H9 (cell line): Measurements from ENCODE around the gene DCC. TPM values are rescaled to one million over a fixed set of nuclear protein-coding genes. Genes with fewer than 3 reads are reported as not detected.

Experiments
- DNase-seq: peaks from one replicate; pipeline ENCODE4 v3.0.0-alpha.2; 2017
- H2AFZ ChIP-seq: one replicate; pipeline ENCODE4 v1.6.1; 2013; ENCODE audit warnings: mild to moderate bottlenecking, low read length, control low read depth, moderate library complexity
- H2AK5ac ChIP-seq: 2 replicates; pipeline ENCODE4 v1.6.1; 2013; ENCODE audit warnings: low read length, control low read depth, mixed read lengths; ENCODE audit not compliant: insufficient read length
- H2BK120ac ChIP-seq: one replicate; pipeline ENCODE4 v1.6.1; 2013; ENCODE audit warnings: low read depth, mild to moderate bottlenecking, low read length, control low read depth, inconsistent platforms; ENCODE audit not compliant: poor library complexity, severe bottlenecking
- H2BK12ac ChIP-seq: 2 replicates; pipeline ENCODE4 v1.6.1; 2013; ENCODE audit warnings: low read length, control low read depth, mixed read lengths, low read depth; ENCODE audit not compliant: insufficient read length
- H2BK15ac ChIP-seq: 2 replicates; pipeline ENCODE4 v1.6.1; 2013; ENCODE audit warnings: low read depth, low read length, control low read depth
- H2BK20ac ChIP-seq: one replicate; pipeline ENCODE4 v1.6.1; 2013; ENCODE audit warnings: low read depth, mild to moderate bottlenecking, low read length, control low read depth, inconsistent platforms; ENCODE audit not compliant: poor library complexity, severe bottlenecking
- H2BK5ac ChIP-seq: 2 replicates; pipeline ENCODE4 v1.6.1; 2013; ENCODE audit warnings: low read length, control low read depth, mixed read lengths; ENCODE audit not compliant: insufficient read length
- H3K14ac ChIP-seq: 2 replicates; pipeline ENCODE4 v1.6.1; 2013; ENCODE audit warnings: low read length, control low read depth; ENCODE audit not compliant: insufficient read depth
- H3K18ac ChIP-seq: 2 replicates; pipeline ENCODE4 v1.6.1; 2013; ENCODE audit warnings: low read depth, mild to moderate bottlenecking, mixed read lengths, low read length, control low read depth; ENCODE audit not compliant: insufficient read length
- H3K23ac ChIP-seq: 2 replicates; pipeline ENCODE4 v1.6.1; 2013; ENCODE audit warnings: low read length, control low read depth, mixed read lengths, low read depth; ENCODE audit not compliant: insufficient read length
- H3K23me2 ChIP-seq: 2 replicates; pipeline ENCODE4 v1.6.1; 2013; ENCODE audit warnings: low read depth, mild to moderate bottlenecking, mixed read lengths, low read length, control low read depth; ENCODE audit not compliant: insufficient read length, poor library complexity, severe bottlenecking
- H3K27ac ChIP-seq: 2 replicates; pipeline ENCODE4 v1.5.1; 2013; ENCODE audit warnings: low read length, control low read depth, mixed read lengths, low read depth; ENCODE audit not compliant: insufficient read length
- H3K27me3 ChIP-seq: 2 replicates; pipeline ENCODE4 v1.6.1; 2013; ENCODE audit warnings: low read length, control low read depth, inconsistent platforms; ENCODE audit not compliant: insufficient read depth
- H3K4ac ChIP-seq: 2 replicates; pipeline ENCODE4 v1.6.1; 2013; ENCODE audit warnings: low read depth, mild to moderate bottlenecking, control low read depth, inconsistent platforms, low read length, moderate library complexity
- H3K4me1 ChIP-seq: 2 replicates; pipeline ENCODE4 v1.6.1; 2013; ENCODE audit warnings: low read length, control low read depth, inconsistent platforms; ENCODE audit not compliant: insufficient read depth
- H3K4me2 ChIP-seq: 2 replicates; pipeline ENCODE4 v1.6.1; 2013; ENCODE audit warnings: low read length, control low read depth, mixed read lengths; ENCODE audit not compliant: insufficient read length, insufficient read depth
- H3K56ac ChIP-seq: 2 replicates; pipeline ENCODE4 v1.6.1; 2013; ENCODE audit warnings: low read depth, mild to moderate bottlenecking, mixed read lengths, low read length, control low read depth; ENCODE audit not compliant: insufficient read length
- H3K79me1 ChIP-seq: 2 replicates; pipeline ENCODE4 v1.6.1; 2013; ENCODE audit warnings: low read depth, mild to moderate bottlenecking, moderate library complexity, low read length, control low read depth, inconsistent platforms; ENCODE audit not compliant: insufficient read depth, poor library complexity, severe bottlenecking
- H3K79me2 ChIP-seq: 2 replicates; pipeline ENCODE4 v1.6.1; 2013; ENCODE audit warnings: low read length, control low read depth, inconsistent platforms; ENCODE audit not compliant: insufficient read depth
- H3K9ac ChIP-seq: 2 replicates; pipeline ENCODE4 v1.6.1; 2013; ENCODE audit warnings: low read length, control low read depth, mixed read lengths; ENCODE audit not compliant: insufficient read length; ENCODE audit errors: extremely low read depth
- H3K9me3 ChIP-seq: one replicate; pipeline ENCODE4 v1.6.1; 2013; ENCODE audit warnings: low read depth, low read length, inconsistent platforms; ENCODE audit not compliant: control insufficient read depth
- H3T11ph ChIP-seq: one replicate; pipeline ENCODE4 v1.6.1; 2013; ENCODE audit warnings: mild to moderate bottlenecking, low read length, control low read depth, inconsistent platforms
- H4K20me1 ChIP-seq: one replicate; pipeline ENCODE4 v1.6.1; 2013; ENCODE audit not compliant: control insufficient read depth, insufficient read length, insufficient read depth
- H4K5ac ChIP-seq: 2 replicates; pipeline ENCODE4 v1.6.1; 2013; ENCODE audit warnings: low read depth, mild to moderate bottlenecking, mixed read lengths, low read length, control low read depth; ENCODE audit not compliant: insufficient read length
- H4K8ac ChIP-seq: replicated peaks from 2 replicates; pipeline ENCODE4 v1.6.1; 2013; ENCODE audit warnings: low read length, control low read depth, mixed read lengths, low read depth; ENCODE audit not compliant: insufficient read length
- H4K91ac ChIP-seq: 2 replicates; pipeline ENCODE4 v1.6.1; 2013; ENCODE audit warnings: low read depth, mild to moderate bottlenecking, moderate library complexity, mixed read lengths, low read length, control low read depth; ENCODE audit not compliant: insufficient read length
- H3K27ac Mint-ChIP-seq, 3 experiments: 2 replicates in 2 of 3; 3 replicates in 1 of 3; pipeline ENCODE4 v1.8.0; 2020 to 2021; ENCODE audit warnings: mixed read lengths in 3 of 3, mild to moderate bottlenecking in 1 of 3, moderate library complexity in 1 of 3
- H3K27me3 Mint-ChIP-seq: 2 replicates; pipeline ENCODE4 v1.8.0; 2021; ENCODE audit warnings: low read depth, mild to moderate bottlenecking, moderate library complexity, mixed read lengths
- H3K36me3 Mint-ChIP-seq, 3 experiments: 2 replicates in 2 of 3; 3 replicates in 1 of 3; pipeline ENCODE4 v1.8.0; 2020 to 2021; ENCODE audit warnings: low read depth in 3 of 3, mixed read lengths in 3 of 3; ENCODE audit not compliant: insufficient read depth in 1 of 3
- H3K4me1 Mint-ChIP-seq, 2 experiments: 2 replicates each; pipeline ENCODE4 v1.8.0; 2020; ENCODE audit warnings: mixed read lengths in 2 of 2
- H3K4me3 Mint-ChIP-seq, 2 experiments: 2 replicates in 1 of 2; 3 replicates in 1 of 2; pipeline ENCODE4 v1.8.0; 2020 to 2021; ENCODE audit warnings: mild to moderate bottlenecking in 2 of 2, mixed read lengths in 2 of 2, moderate library complexity in 1 of 2
- H3K9me3 Mint-ChIP-seq, 2 experiments: 2 replicates in 1 of 2; 3 replicates in 1 of 2; pipeline ENCODE4 v1.8.0; 2020; ENCODE audit warnings: mild to moderate bottlenecking in 2 of 2, mixed read lengths in 2 of 2, moderate library complexity in 1 of 2
- CTCF ChIP-seq: fragments of 200-600 bp; sonication (generic); conservative IDR thresholded peaks from 3 replicates; pipeline ENCODE4 v1.8.0; 2021; ENCODE audit warnings: antibody characterized with exemption, mild to moderate bottlenecking
- WGBS: extraction: QIAGEN DNeasy Blood & Tissue Kit; methylation state at CpG from one replicate; pipeline ENCODE4 v1.1.7; 2013; ENCODE audit warnings: missing lambda C conversion rate, low lambda C conversion rate, mixed read lengths; ENCODE audit not compliant: insufficient read length; ENCODE audit errors: extremely low coverage; 5-methylcytosine and 5-hydroxymethylcytosine counted together
- total RNA-seq: library from RNA; stranded (reverse); gene quantifications from 2 replicates; pipeline ENCODE4 v1.2.1, GENCODE V29; 2021

The DCC gene
- total RNA-seq, 1 experiment from 2014 or later, result 0.35 TPM

GRCh38 chr18:52620926-52621439 lies 281.0 kb downstream of the DCC start:
- peaks cover 7 to 10% of the 10 kb centered on the region in 2 experiments for H3K4me1 Mint-ChIP-seq
- peaks cover 2% of the 10 kb centered on the region; the same call in 1 of the 2 replicates for H3K27me3 Mint-ChIP-seq
- H3K27ac Mint-ChIP-seq, result no peak overlapping the region

More at GRCh38 chr18:52620926-52621439, 281.0 kb downstream of the DCC start:
- TF ChIP-seq CTCF, result no peak
- H3K9me3 ChIP-seq, result no peaks in the 10 kb centered on the region
- H3K4me3 Mint-ChIP-seq, result no peak overlapping the region
- no peak overlapping the region for H2BK12ac ChIP-seq
- H2AK5ac ChIP-seq, result no peak overlapping the region
- no peaks in the 10 kb centered on the region for H3K9me3 Mint-ChIP-seq
- no peak for DNase-seq
- H4K91ac ChIP-seq, result no peak overlapping the region
- no peak overlapping the region for H3K23ac ChIP-seq
- no peaks in the 10 kb centered on the region for H3K79me1 ChIP-seq
- H4K20me1 ChIP-seq, result no peaks in the 10 kb centered on the region
- no peaks in the 10 kb centered on the region for H3K79me2 ChIP-seq
- no peak overlapping the region for H2AFZ ChIP-seq
- H2BK15ac ChIP-seq, result no peak overlapping the region
- H3K27me3 ChIP-seq, result no peaks in the 10 kb centered on the region
- H3K18ac ChIP-seq, result no peak overlapping the region
- no peak overlapping the region for H4K8ac ChIP-seq
- WGBS, result no CpG with 5 or more reads among the region's 3 CpGs
- no peak overlapping the region for H2BK120ac ChIP-seq
- no peak overlapping the region for H3K4me2 ChIP-seq
- no peaks in the 10 kb centered on the region for H3K36me3 Mint-ChIP-seq
- H3K9ac ChIP-seq, result no peak overlapping the region
- H3K4ac ChIP-seq, result no peak overlapping the region
- H3K23me2 ChIP-seq, result no peaks in the 10 kb centered on the region
- no peak overlapping the region for H3K27ac ChIP-seq
- no peak overlapping the region for H3K14ac ChIP-seq
- no peaks in the 10 kb centered on the region for H3K4me1 ChIP-seq
- H3T11ph ChIP-seq, result no peak overlapping the region
- no peak overlapping the region for H2BK5ac ChIP-seq
- no peak overlapping the region for H4K5ac ChIP-seq
- H2BK20ac ChIP-seq, result no peak overlapping the region
- no peak overlapping the region for H3K56ac ChIP-seq
